ENCODE measurements around the gene PDZRN3. TPM values are rescaled to one million over a fixed set of nuclear protein-coding genes. Genes with fewer than 3 reads are reported as not detected.
A peak's percentile ranks its signal among the peaks of the same experiment; 100 is the strongest.

The PDZRN3 gene
- total RNA-seq, result 10 to 100 TPM; 13.3 to 81.7 (median 19.7) TPM

DNA sequence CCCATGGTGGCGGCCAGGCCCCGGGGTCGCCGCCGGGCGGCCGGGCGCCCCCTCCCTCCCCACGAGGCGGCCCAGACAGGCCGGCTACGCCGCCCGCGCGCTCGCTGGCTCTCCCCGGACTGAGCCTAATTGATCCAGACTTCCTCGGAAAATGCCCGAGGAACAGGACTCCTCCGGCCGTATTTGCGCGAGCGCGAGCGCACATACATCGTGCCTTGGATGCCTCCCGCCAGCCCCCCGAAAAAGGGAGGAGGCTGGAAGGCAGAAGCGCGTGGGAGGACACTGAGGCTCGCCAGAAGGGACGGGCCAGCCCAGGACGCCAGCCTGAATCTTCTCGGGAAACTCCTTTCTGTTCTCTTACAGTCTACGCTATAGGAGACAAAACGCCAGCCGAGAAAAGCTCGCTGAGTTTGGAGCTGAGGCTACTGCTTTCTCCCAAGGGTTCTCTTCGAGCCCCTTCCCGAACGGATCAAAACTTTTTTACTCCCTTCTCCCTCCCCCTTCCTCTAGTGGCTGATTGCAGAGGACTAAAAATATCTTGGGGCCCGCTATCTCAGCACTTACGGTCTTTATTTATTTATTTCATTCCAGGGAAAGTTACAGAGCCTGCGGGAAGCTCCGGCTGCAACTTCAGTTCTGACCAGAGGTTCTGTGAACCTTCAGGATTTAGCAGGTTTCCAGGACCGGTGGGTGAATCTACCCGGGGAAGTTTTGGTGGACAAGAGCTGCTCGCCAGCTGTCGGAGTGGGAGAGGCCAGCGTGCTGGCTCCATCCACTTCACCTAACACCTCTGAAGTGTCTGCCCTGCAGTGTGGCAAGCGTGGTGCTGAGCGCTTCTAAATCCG, at the start of gene PDZRN3:
PDZRN3 (minus strand) TSS at position 121 of the 845 bp plus-strand sequence.
- Histone ChIP-seq H3K9me3 (no peaks in the 10 kb centered on the region), H3K27ac (peak within 1 kb of the TSS; percentile 62 to 93 (median 75)), H3K4me3 (peak within 1 kb of the TSS; percentile 34 to 71 (median 53)), H3K4me1 (no peaks in the 10 kb centered on the region), H3K27me3 (no peaks in the 10 kb centered on the region), H3K36me3 (no peaks in the 10 kb centered on the region)
- peak in 2 of 3 donors; percentile 62 to 65 for DNase-seq
- no peak for TF ChIP-seq POLR2A (IDR thresholded peaks at IDR 0.05)
- TF ChIP-seq, protein P1, sequence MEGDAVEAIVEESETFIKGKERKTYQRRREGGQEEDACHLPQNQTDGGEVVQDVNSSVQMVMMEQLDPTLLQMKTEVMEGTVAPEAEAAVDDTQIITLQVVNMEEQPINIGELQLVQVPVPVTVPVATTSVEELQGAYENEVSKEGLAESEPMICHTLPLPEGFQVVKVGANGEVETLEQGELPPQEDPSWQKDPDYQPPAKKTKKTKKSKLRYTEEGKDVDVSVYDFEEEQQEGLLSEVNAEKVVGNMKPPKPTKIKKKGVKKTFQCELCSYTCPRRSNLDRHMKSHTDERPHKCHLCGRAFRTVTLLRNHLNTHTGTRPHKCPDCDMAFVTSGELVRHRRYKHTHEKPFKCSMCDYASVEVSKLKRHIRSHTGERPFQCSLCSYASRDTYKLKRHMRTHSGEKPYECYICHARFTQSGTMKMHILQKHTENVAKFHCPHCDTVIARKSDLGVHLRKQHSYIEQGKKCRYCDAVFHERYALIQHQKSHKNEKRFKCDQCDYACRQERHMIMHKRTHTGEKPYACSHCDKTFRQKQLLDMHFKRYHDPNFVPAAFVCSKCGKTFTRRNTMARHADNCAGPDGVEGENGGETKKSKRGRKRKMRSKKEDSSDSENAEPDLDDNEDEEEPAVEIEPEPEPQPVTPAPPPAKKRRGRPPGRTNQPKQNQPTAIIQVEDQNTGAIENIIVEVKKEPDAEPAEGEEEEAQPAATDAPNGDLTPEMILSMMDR (IDR thresholded peaks at IDR 0.05), result no peak

DNA sequence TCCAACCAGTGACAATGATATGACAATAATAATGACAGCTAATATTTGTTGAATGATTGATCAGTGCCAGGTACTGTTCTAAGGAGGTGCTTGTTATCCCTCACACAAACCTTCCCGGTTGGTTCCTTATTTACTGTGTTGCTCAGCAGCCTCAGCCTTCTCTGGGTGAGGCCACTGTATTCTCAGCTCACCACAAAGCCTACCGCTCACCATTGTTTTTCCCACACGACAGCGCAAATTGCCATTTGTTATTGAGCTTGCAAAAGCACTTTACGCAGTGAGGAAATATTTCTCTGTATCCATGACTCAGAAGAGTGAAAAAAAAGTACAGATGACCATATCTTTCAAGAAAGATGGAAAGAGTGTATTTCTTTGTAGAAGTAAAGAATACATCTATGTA, 49.5 kb upstream of the PDZRN3 start:
- TF ChIP-seq, protein P1 (IDR thresholded peaks at IDR 0.05), result no peak
- TF ChIP-seq POLR2A (IDR thresholded peaks at IDR 0.05), result no peak
- Histone ChIP-seq H3K9me3 (no peaks in the 10 kb centered on the region), H3K27ac (no peak overlapping the region), H3K27me3 (no peaks in the 10 kb centered on the region), H3K4me1 (no peaks in the 10 kb centered on the region), H3K4me3 (no peak overlapping the region), H3K36me3 (no peaks in the 10 kb centered on the region)
- DNase-seq, result no peak

DNA sequence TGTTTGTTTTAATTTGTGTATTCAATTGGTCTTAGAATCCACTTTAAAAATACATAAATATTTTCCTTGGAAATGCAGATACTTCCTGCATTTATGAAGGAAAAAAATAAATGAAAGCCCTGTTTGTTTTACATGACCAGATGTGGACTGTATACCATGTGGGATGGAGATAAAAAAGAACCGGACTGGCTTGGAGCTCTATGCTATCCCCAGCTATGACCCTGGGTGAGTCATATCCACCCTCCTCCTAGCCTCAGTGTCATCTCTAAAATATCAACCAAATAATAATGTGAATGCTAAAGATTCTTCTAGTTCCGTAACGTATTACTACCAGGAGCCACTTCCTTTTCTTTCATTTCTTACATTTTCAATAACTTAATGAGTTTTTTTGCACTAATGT, 44.5 kb upstream of the PDZRN3 start:
- H3K4me1 ChIP-seq, result no peaks in the 10 kb centered on the region
- no peaks in the 10 kb centered on the region for H3K36me3 ChIP-seq
- H3K4me3 ChIP-seq, result no peak overlapping the region
- H3K27me3 ChIP-seq, result no peaks in the 10 kb centered on the region
- no peak overlapping the region for H3K27ac ChIP-seq
- TF ChIP-seq, protein P1 (IDR thresholded peaks at IDR 0.05), result no peak
- TF ChIP-seq POLR2A (IDR thresholded peaks at IDR 0.05), result no peak
- H3K9me3 ChIP-seq, result no peaks in the 10 kb centered on the region
- no peak for DNase-seq

DNA sequence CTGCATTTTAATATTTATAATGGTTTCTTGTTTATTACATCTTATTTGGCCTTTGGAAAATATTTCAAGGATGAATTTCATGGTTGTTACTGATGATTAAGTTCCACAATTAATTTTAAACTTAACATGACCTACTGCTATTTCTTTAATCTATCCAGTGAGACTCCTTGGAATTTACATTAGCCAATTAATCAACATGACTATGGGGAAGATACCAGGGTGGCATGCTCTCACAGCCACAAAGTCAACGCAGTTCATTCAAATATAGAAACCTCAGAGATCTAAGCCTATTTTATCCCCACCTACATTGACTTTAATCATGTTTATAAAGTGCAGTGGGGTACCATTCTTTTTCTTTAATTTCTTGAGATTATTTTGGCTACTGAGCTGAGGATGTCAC, 43.6 kb upstream of the PDZRN3 start:
- no peak for DNase-seq
- no peak overlapping the region for H3K27ac ChIP-seq
- TF ChIP-seq, protein P1 (IDR thresholded peaks at IDR 0.05), result no peak
- TF ChIP-seq POLR2A (IDR thresholded peaks at IDR 0.05), result no peak
- no peaks in the 10 kb centered on the region for H3K36me3 ChIP-seq
- H3K4me3 ChIP-seq, result no peak overlapping the region
- H3K27me3 ChIP-seq, result no peaks in the 10 kb centered on the region
- no peaks in the 10 kb centered on the region for H3K9me3 ChIP-seq
- H3K4me1 ChIP-seq, result no peaks in the 10 kb centered on the region

DNA sequence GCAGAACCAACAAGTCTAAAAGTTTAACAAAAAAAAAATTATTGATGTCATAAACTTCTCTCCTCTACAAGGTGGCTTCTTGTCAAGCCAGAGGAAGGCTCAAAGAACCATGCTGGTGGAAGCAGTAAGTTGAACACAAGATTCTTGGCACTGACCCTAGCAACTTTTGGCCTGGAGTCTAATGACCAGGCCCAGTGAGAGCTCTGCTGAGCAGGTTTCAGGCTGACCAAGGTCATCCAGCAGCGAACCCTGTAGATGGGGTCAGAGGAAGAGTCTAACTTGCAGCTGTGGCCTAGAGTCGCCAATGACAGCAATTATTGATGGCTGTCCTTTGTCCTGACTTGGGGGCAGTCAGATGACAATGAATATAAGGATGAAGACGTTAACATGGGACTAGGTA, 43.1 kb upstream of the PDZRN3 start:
- TF ChIP-seq, protein P1 (IDR thresholded peaks at IDR 0.05), result no peak
- no peak for TF ChIP-seq POLR2A (IDR thresholded peaks at IDR 0.05)

More for the DNA sequence above, 43.1 kb upstream of the PDZRN3 start:
- Histone ChIP-seq H3K4me3 (no peak overlapping the region), H3K4me1 (no peaks in the 10 kb centered on the region), H3K9me3 (no peaks in the 10 kb centered on the region), H3K36me3 (no peaks in the 10 kb centered on the region), H3K27ac (no peak overlapping the region), H3K27me3 (no peaks in the 10 kb centered on the region)
- DNase-seq, result no peak

Measured in Peyer's patch (tissue), 4 donors.